ENCODE measurements around the gene INHA.

DNA sequence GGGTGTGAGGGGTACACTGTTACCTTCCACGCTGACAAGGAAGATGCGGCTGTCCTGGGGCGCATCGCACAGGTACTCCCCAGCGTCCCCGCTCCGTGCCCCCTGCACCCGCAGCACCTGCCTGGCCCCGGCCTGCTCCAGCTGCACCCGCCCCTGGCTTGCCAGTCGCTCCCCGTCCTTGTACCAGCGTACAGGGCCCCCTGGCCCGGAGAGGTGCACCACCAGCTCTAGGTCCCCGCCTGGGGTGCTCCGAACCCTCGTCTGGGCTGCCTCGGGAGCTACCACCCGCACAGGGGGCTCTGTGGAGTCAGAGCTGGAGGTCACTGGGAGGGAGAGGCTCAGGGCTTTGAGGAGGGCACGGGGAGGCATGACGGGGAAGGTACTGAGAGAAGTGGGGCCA is 14.8 kb upstream of the INHA start:
- TF ChIP-seq CTCF (IDR thresholded peaks at IDR 0.05): no peak
- TF ChIP-seq EZH2 (IDR thresholded peaks at IDR 0.05; ENCODE audit: borderline replicate concordance, insufficient read depth, low read depth, low read length, poor library complexity, severe bottlenecking): no peak

Measured in B cell (primary cell).